A673 (cell line): ENCODE results near the gene EIF4G1. TPM values are rescaled to one million over a fixed set of nuclear protein-coding genes. Genes with fewer than 3 reads are reported as not detected.

Experiments used
- BruUV-seq: library from RNA; stranded (reverse); fragments of 400-500 nt; replicated peaks from 2 replicates; lab custom pipeline; 2021; lab: Mats Ljungman, UMichigan
- CTCF ChIA-PET: fragments of 300-600 bp; sonication (Branson Sonifier 250); formaldehyde crosslinking; loops from one replicate; lab custom pipeline; 2022; ENCODE audit warnings: antibody characterized with exemption; lab: Charles Lee
- POLR2A ChIA-PET: fragments of 300-600 bp; sonication (Branson Sonifier 250); formaldehyde crosslinking; loops from one replicate; lab custom pipeline; 2022; ENCODE audit warnings: antibody characterized with exemption; ENCODE audit not compliant: low non-redundant PET; lab: Charles Lee
- DNase-seq: peaks from one replicate; pipeline ENCODE4 v3.0.0-alpha.2; 2015; ENCODE audit warnings: low spot score
- H3K27ac ChIP-seq: fragments of 200-600 bp; sonication (generic); 2 replicates; pipeline ENCODE4 v1.5.1; 2016; ENCODE audit warnings: mixed run types, low read depth, mild to moderate bottlenecking, mixed read lengths, antibody characterized with exemption, low read length; ENCODE audit not compliant: poor library complexity, severe bottlenecking
- H3K27me3 ChIP-seq: fragments of 200-600 bp; sonication (generic); replicated peaks from 2 replicates; pipeline ENCODE4 v1.6.1; 2017; ENCODE audit warnings: mixed run types, low read depth, mild to moderate bottlenecking, mixed read lengths, antibody characterized with exemption, low read length; ENCODE audit not compliant: insufficient read depth, poor library complexity
- H3K36me3 ChIP-seq: fragments of 200-600 bp; sonication (generic); 2 replicates; pipeline ENCODE4 v1.6.1; 2016; ENCODE audit warnings: mixed run types, mild to moderate bottlenecking, mixed read lengths, antibody characterized with exemption, low read length; ENCODE audit not compliant: insufficient read depth, poor library complexity, severe bottlenecking
- H3K4me1 ChIP-seq: fragments of 200-600 bp; sonication (generic); 2 replicates; pipeline ENCODE4 v1.6.1; 2017; ENCODE audit warnings: mixed run types, mild to moderate bottlenecking, mixed read lengths, antibody characterized with exemption, low read length; ENCODE audit not compliant: insufficient read depth, poor library complexity, severe bottlenecking
- H3K4me3 ChIP-seq: fragments of 200-600 bp; sonication (generic); 2 replicates; pipeline ENCODE4 v1.5.1; 2016; ENCODE audit warnings: low read depth, mixed run types, mild to moderate bottlenecking, mixed read lengths, low read length; ENCODE audit not compliant: poor library complexity, severe bottlenecking
- H3K9me3 ChIP-seq: fragments of 200-600 bp; sonication (generic); 2 replicates; pipeline ENCODE4 v1.6.1; 2016; ENCODE audit warnings: mixed run types, low read depth, mild to moderate bottlenecking, mixed read lengths, antibody characterized with exemption, low read length; ENCODE audit not compliant: poor library complexity, severe bottlenecking
- EZH2 ChIP-seq: fragments of 200-600 bp; sonication (generic); IDR thresholded peaks from 2 replicates; pipeline ENCODE4 v1.6.1; 2017; ENCODE audit warnings: borderline replicate concordance, low read depth, mild to moderate bottlenecking, mixed read lengths, antibody characterized with exemption, low read length; ENCODE audit not compliant: poor library complexity, severe bottlenecking
- intact Hi-C: fragments of 100-400 bp; cut with micrococcal nuclease; formaldehyde crosslinking; loops from one replicate; pipeline ENCODE4 v1.10.0; 2022; ENCODE audit not compliant: unreplicated experiment
- total RNA-seq: library from RNA; stranded (reverse); gene quantifications from 2 replicates; pipeline ENCODE4 v1.2.3, GENCODE V29; 2021
- TF ChIP-seq, protein P1 (sequence below): fragments of 300-800, 200-600 bp; sonication (generic); conservative IDR thresholded peaks from 2 replicates; pipeline ENCODE4 v1.5.1; 2017; ENCODE audit warnings: low read depth, mild to moderate bottlenecking, antibody characterized with exemption, low read length, moderate library complexity, mixed read lengths

The EIF4G1 gene
- total RNA-seq, 1 experiment from 2014 or later, result 559 TPM

DNA sequence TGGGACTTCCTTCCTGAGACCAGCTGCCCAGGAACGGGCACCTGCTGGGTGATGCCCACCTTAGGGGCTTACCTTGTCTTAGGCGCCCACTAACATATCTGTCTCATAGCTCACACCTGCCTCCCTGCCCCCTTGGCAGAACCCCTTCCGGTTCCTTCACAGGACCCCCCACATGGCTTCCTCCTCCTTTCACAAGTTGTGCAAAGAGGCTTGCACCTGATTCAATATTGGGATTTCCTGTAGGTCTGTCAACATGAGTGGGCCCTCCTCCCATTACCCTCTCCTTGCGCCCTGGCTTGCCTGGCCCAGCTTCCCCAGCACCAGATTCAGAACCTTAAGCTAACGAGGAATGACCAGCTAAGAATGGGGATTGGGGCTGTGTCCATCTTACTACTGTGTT lies 63.0 kb downstream of the EIF4G1 start:
- peaks cover 48% of the 10 kb centered on the region for H3K27me3 ChIP-seq
- BruUV-seq, result no TSS peak
- H3K36me3 ChIP-seq, result no peaks in the 10 kb centered on the region
- intact Hi-C loops, result loop anchor here (10.0 kb wide), 1 partner anchor 407 kb away; no protein-coding TSS in a partner anchor
- H3K4me1 ChIP-seq, result peaks cover 4% of the 10 kb centered on the region
- no peak overlapping the region for H3K4me3 ChIP-seq
- no peak overlapping the region for H3K27ac ChIP-seq
- H3K9me3 ChIP-seq, result no peaks in the 10 kb centered on the region
- ChIA-PET CTCF (no interaction called here), POLR2A (no interaction called here)
- TF ChIP-seq EZH2, result no peak
- TF ChIP-seq, protein P1, sequence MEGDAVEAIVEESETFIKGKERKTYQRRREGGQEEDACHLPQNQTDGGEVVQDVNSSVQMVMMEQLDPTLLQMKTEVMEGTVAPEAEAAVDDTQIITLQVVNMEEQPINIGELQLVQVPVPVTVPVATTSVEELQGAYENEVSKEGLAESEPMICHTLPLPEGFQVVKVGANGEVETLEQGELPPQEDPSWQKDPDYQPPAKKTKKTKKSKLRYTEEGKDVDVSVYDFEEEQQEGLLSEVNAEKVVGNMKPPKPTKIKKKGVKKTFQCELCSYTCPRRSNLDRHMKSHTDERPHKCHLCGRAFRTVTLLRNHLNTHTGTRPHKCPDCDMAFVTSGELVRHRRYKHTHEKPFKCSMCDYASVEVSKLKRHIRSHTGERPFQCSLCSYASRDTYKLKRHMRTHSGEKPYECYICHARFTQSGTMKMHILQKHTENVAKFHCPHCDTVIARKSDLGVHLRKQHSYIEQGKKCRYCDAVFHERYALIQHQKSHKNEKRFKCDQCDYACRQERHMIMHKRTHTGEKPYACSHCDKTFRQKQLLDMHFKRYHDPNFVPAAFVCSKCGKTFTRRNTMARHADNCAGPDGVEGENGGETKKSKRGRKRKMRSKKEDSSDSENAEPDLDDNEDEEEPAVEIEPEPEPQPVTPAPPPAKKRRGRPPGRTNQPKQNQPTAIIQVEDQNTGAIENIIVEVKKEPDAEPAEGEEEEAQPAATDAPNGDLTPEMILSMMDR, result no peak
- no peak for DNase-seq

DNA sequence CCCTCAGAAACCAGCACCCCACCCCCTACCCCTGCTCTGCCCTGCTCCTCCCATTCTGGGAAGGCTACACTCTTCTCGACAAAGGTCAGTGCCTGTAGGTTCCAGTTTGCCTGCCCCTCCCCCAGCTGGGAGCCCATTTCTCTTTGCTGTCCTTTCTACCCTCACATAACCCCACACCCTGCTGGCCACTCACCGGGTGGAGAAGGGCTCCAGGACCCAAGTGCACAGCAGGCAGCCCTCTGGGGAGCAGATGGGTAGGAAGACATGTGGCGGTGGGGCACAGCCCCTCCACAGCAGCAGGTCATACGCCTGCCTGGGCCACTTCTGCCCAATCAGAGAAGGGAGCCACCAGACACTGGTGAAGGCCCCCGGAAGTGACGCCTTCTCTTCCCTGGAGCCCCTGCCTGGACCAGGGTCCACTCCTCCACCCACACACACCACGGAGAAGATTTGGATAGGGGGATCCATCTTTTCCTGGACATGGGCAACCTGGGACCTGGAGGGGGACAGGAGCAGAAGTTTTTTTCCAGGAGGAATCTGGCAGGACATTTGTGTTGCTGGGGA lies 63.6 kb downstream of the EIF4G1 start, which contains the start of gene THPO:
Gene THPO (minus strand): TSS at position 326 of the 564 bp plus-strand sequence. CDS start 1,948 bp downstream, outside the sequence.
- intact Hi-C loops, result loop anchor here (10.0 kb wide), 1 partner anchor 407 kb away; no protein-coding TSS in a partner anchor
- H3K9me3 ChIP-seq, result no peaks in the 10 kb centered on the region
- no peak within 1 kb of the TSS for H3K27ac ChIP-seq
- no peaks in the 10 kb centered on the region for H3K36me3 ChIP-seq
- DNase-seq, result no peak
- BruUV-seq, result no TSS peak
- ChIA-PET POLR2A (no interaction called here), CTCF (no interaction called here)
- H3K4me1 ChIP-seq, result peaks cover 4% of the 10 kb centered on the region
- H3K4me3 ChIP-seq, result no peak within 1 kb of the TSS
- TF ChIP-seq, protein P1, result no peak
- TF ChIP-seq EZH2, result no peak
- H3K27me3 ChIP-seq, result peaks cover 48% of the 10 kb centered on the region

DNA sequence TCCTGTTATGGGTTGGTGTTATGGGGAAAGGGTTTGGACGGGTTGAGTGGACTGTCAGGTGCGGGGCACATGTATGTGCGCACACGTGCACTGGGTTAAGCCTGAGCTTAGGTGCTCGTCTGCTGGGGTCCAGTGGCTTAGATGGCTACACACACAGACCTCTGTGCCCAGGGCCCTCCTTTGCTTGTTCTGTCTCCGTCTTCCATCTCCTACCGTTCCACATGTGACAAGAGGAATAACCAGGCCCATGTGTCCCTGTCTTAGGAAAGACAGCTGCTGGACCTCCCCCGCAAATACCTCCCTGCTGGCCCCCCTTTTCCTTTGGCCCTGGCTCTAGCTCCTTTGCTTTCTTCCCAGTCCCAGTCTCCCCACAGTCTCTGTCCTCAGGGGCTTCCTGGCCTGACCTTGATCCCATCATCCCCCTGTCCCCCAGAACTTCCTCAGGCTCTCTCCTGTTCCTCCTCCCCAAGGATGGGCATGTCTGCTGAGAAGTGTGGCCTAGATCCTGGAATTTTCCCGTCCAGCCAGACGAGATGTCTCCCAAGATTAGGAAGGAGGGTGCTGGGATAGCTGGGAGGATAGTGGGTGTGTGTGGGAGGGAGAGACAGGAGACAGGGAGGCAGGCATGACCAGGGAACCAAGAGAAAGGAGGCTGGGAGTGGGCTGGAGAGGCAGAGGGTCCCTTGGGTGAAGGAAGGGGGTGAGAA lies 64.4 kb downstream of the EIF4G1 start:
- H3K36me3 ChIP-seq, result no peaks in the 10 kb centered on the region
- BruUV-seq, result no TSS peak
- H3K9me3 ChIP-seq, result no peaks in the 10 kb centered on the region
- no peak overlapping the region for H3K27ac ChIP-seq
- no peak overlapping the region for H3K4me3 ChIP-seq
- TF ChIP-seq, protein P1, result no peak
- TF ChIP-seq EZH2, result no peak
- ChIA-PET CTCF (no interaction called here), POLR2A (no interaction called here)
- peaks cover 4% of the 10 kb centered on the region for H3K4me1 ChIP-seq
- intact Hi-C loops, result loop anchor here (10.0 kb wide), 1 partner anchor 406 kb away; no protein-coding TSS in a partner anchor
- DNase-seq, result no peak
- peaks cover 48% of the 10 kb centered on the region for H3K27me3 ChIP-seq
